Vagina (tissue), 2 donors: ENCODE results near the gene DISP3. TPM values are rescaled to one million over a fixed set of nuclear protein-coding genes. Genes with fewer than 3 reads are reported as not detected.

Experiments used
- DNase-seq, 2 donors: peaks; one replicate each; pipeline ENCODE4 v3.0.0-alpha.2; 2017; ENCODE audit errors: extremely low spot score in 2 of 2
- H3K27ac ChIP-seq: fragments of 200-600 bp; sonication (generic); one replicate; pipeline ENCODE4 v1.5.1; 2019
- H3K27me3 ChIP-seq: fragments of 200-600 bp; sonication (generic); one replicate; pipeline ENCODE4 v1.5.1; 2019
- H3K36me3 ChIP-seq, 2 donors: fragments of 200-600 bp; sonication (generic); one replicate each; pipeline ENCODE4 v1.5.1; 2017 to 2019
- H3K4me1 ChIP-seq: fragments of 200-600 bp; sonication (generic); one replicate; pipeline ENCODE4 v1.5.1; 2019
- H3K4me3 ChIP-seq, 2 donors: fragments of 200-600 bp; sonication (generic); 1 replicate in 1 of 2; 2 replicates in 1 of 2; pipeline ENCODE4 v1.5.1; 2016 to 2019
- H3K9me3 ChIP-seq: fragments of 200-600 bp; sonication (generic); one replicate; pipeline ENCODE4 v1.5.1; 2019
- CTCF ChIP-seq, 3 experiments: fragments of 450-650 bp in 2 of 3; fragments of 200-600 bp in 1 of 3; sonication (generic) in 1 of 3; IDR thresholded peaks; one replicate each; pipeline ENCODE4 v1.5.1; 2017 to 2019; ENCODE audit warnings: antibody characterized with exemption in 3 of 3, mild to moderate bottlenecking in 2 of 3, moderate library complexity in 2 of 3
- POLR2A ChIP-seq, 2 donors: fragments of 450-650 bp; IDR thresholded peaks; one replicate each; pipeline ENCODE4 v1.6.1; 2017; ENCODE audit warnings: antibody characterized with exemption in 2 of 2, mild to moderate bottlenecking in 2 of 2, moderate library complexity in 2 of 2
- POLR2AphosphoS5 ChIP-seq, 2 donors: sonication (generic); formaldehyde crosslinking; IDR thresholded peaks; one replicate each; pipeline ENCODE4 v1.9.0; 2017; ENCODE audit warnings: antibody characterized with exemption in 2 of 2, mild to moderate bottlenecking in 2 of 2, low read depth in 1 of 2; ENCODE audit not compliant: insufficient read depth in 1 of 2
- intact Hi-C: fragments of 100-400 bp; cut with DNase I; formaldehyde crosslinking; loops from one replicate; pipeline ENCODE4 v1.15.1; 2023
- total RNA-seq: library from RNA; depleted of rRNA; stranded (reverse); fragments of >200 nt; gene quantifications from one replicate; pipeline ENCODE4 v1.2.3, GENCODE V29; 2016

Gene DISP3
- total RNA-seq, 1 donor from 2014 or later = not detected

DNA sequence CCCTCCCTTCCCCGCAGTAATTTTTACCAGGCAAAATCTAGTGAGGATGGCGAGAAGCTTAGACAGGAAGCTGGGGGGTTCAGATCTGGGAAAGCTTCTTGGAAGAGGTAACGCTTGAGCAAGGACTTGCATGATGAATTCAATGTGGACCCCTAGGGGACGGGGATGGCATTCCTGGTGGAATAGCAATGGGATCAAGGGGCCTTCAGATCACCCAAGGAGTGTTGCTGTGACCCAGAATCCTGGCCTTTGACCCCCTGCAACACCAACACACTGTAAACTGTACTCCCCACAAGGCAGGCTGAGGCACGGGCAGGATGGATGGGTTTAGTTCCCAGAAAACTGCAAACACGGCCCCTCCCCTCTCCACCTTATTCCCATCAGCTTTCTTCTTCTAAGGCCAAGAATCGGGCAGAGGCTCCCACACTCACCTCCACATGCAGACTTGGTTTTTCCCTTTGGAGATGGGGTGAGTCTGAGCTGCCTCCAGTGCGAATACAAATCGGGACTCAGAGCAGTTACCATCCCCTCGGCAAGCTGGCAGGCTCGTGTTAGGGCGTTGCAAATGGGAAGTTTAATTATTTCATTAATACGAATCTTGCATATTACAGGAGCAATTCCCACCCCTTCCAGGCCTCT, 20.1 kb downstream of the DISP3 start:
- no peaks in the 10 kb centered on the region for H3K4me1 ChIP-seq
- intact Hi-C loops = no loop called here
- TF ChIP-seq POLR2A (IDR thresholded peaks at IDR 0.05) (no peak), CTCF (IDR thresholded peaks at IDR 0.05) (no peak), POLR2AphosphoS5 (IDR thresholded peaks at IDR 0.05; ENCODE audit: insufficient read depth in 1 of 2, low read depth in 1 of 2) (no peak)
- H3K36me3 ChIP-seq = no peaks in the 10 kb centered on the region
- H3K27ac ChIP-seq = no peak overlapping the region
- H3K9me3 ChIP-seq = no peaks in the 10 kb centered on the region
- no peak overlapping the region for H3K4me3 ChIP-seq
- no peak for DNase-seq
- no peaks in the 10 kb centered on the region for H3K27me3 ChIP-seq

GRCh38 chr1:11499601-11500331, 20.8 kb downstream of the DISP3 start:
- no peaks in the 10 kb centered on the region for H3K9me3 ChIP-seq
- H3K27me3 ChIP-seq = no peaks in the 10 kb centered on the region
- H3K36me3 ChIP-seq = no peaks in the 10 kb centered on the region
- intact Hi-C loops = no loop called here
- no peaks in the 10 kb centered on the region for H3K4me1 ChIP-seq
- no peak overlapping the region for H3K4me3 ChIP-seq
- DNase-seq = no peak
- no peak overlapping the region for H3K27ac ChIP-seq
- no peak for TF ChIP-seq CTCF (IDR thresholded peaks at IDR 0.05)
- TF ChIP-seq POLR2A (IDR thresholded peaks at IDR 0.05) = no peak
- no peak for TF ChIP-seq POLR2AphosphoS5 (IDR thresholded peaks at IDR 0.05; ENCODE audit: insufficient read depth in 1 of 2, low read depth in 1 of 2)

- H3K4me1 ChIP-seq = no peaks in the 10 kb centered on the region
- H3K27me3 ChIP-seq = no peaks in the 10 kb centered on the region
- DNase-seq = no peak
- TF ChIP-seq CTCF (IDR thresholded peaks at IDR 0.05) = no peak
- no peak for TF ChIP-seq POLR2AphosphoS5 (IDR thresholded peaks at IDR 0.05; ENCODE audit: insufficient read depth in 1 of 2, low read depth in 1 of 2)
- H3K4me3 ChIP-seq = no peak overlapping the region
- no peaks in the 10 kb centered on the region for H3K36me3 ChIP-seq
- intact Hi-C loops = no loop called here
- H3K9me3 ChIP-seq = no peaks in the 10 kb centered on the region
- no peak overlapping the region for H3K27ac ChIP-seq
These were observed 21.9 kb downstream of the DISP3 start for GRCh38 chr1:11500881-11501280.

GRCh38 chr1:11501491-11501897, 22.5 kb downstream of the DISP3 start:
- H3K9me3 ChIP-seq = no peaks in the 10 kb centered on the region

More at GRCh38 chr1:11501491-11501897, 22.5 kb downstream of the DISP3 start:
- no peak overlapping the region for H3K27ac ChIP-seq
- intact Hi-C loops = no loop called here
- H3K27me3 ChIP-seq = no peaks in the 10 kb centered on the region
- no peaks in the 10 kb centered on the region for H3K4me1 ChIP-seq
- TF ChIP-seq POLR2A (IDR thresholded peaks at IDR 0.05) = no peak
- no peak for TF ChIP-seq POLR2AphosphoS5 (IDR thresholded peaks at IDR 0.05; ENCODE audit: insufficient read depth in 1 of 2, low read depth in 1 of 2)
- no peak for TF ChIP-seq CTCF (IDR thresholded peaks at IDR 0.05)
- H3K4me3 ChIP-seq = no peak overlapping the region
- no peak for DNase-seq
- no peaks in the 10 kb centered on the region for H3K36me3 ChIP-seq
